Muscle layer of duodenum (tissue), 2 donors: Measurements from ENCODE around the gene USF2.

ENCODE experiments used
- H3K27ac ChIP-seq: one replicate; pipeline ENCODE4 v1.7.0; 2013; ENCODE audit warnings: mild to moderate bottlenecking, low read length
- H3K27me3 ChIP-seq: one replicate; pipeline ENCODE4 v1.7.0; 2013; ENCODE audit warnings: low read depth, mild to moderate bottlenecking, control low read depth, low read length
- H3K36me3 ChIP-seq, 2 donors: one replicate each; pipeline ENCODE4 v1.7.0; 2013; ENCODE audit warnings: low read length in 2 of 2, control low read depth in 1 of 2, mild to moderate bottlenecking in 1 of 2; ENCODE audit not compliant: insufficient read depth in 2 of 2, control insufficient read depth in 1 of 2
- H3K4me1 ChIP-seq, 2 donors: one replicate each; pipeline ENCODE4 v1.7.0; 2013; ENCODE audit warnings: low read length in 2 of 2, mild to moderate bottlenecking in 2 of 2, control low read depth in 1 of 2, moderate library complexity in 1 of 2; ENCODE audit not compliant: insufficient read depth in 2 of 2, control insufficient read depth in 1 of 2
- H3K4me3 ChIP-seq, 2 donors: one replicate each; pipeline ENCODE4 v1.7.0; 2013; ENCODE audit warnings: low read length in 2 of 2, low read depth in 1 of 2, mild to moderate bottlenecking in 1 of 2
- H3K9me3 ChIP-seq, 2 donors: one replicate each; pipeline ENCODE4 v1.7.0; 2013; ENCODE audit warnings: low read length in 2 of 2, control low read depth in 1 of 2, mild to moderate bottlenecking in 1 of 2; ENCODE audit not compliant: control insufficient read depth in 1 of 2
- donor health status: healthy.

USF2 gene

DNA sequence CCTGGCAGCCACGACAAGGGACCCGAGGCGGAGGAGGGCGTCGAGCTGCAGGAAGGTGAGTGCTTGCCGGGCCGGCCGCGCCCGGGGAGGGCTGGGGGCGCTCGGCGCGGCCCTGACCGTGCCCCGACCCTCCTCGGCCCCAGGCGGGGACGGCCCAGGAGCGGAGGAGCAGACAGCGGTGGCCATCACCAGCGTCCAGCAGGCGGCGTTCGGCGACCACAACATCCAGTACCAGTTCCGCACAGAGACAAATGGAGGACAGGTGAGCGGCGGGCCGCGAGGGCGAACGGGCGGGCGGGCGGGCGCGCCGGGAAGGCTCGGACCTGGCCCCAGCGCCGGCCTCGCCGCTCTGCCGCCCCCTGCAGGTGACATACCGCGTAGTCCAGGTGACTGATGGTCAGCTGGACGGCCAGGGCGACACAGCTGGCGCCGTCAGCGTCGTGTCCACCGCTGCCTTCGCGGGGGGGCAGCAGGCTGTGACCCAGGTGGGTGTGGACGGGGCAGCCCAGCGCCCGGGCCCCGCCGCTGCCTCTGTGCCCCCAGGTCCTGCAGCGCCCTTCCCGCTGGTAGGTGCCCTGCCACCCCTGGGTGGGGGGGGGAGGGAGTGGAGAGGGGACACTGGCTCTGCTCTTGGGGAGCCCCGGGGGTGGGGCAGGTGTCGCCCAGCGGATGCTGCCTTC, 816 bp downstream of the USF2 start:
- Histone ChIP-seq H3K27me3 (no peaks in the 10 kb centered on the region), H3K4me1 (peaks cover 2 to 22% of the 10 kb centered on the region in 2 donors), H3K9me3 (no peaks in the 10 kb centered on the region), H3K36me3 (peaks cover 16 to 43% of the 10 kb centered on the region in 2 donors), H3K27ac (no peak overlapping the region), H3K4me3 (peak overlapping the region in 1 of 2 donors; percentile 64)

DNA sequence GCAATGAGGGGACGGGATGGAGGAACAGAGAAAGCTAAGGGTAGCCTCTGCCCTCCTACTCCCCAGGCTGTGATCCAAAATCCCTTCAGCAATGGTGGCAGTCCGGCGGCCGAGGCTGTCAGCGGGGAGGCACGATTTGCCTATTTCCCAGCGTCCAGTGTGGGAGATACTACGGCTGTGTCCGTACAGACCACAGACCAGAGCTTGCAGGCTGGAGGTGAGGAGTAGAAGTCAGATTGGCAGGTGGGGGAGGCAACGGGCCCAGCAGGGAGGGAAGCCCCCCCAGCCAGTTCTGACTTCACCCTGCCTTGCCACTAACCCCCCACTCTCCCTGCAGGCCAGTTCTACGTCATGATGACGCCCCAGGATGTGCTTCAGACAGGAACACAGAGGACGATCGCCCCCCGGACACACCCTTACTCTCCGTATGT, 1.6 kb downstream of the USF2 start:
- Histone ChIP-seq H3K36me3 (peaks cover 16 to 46% of the 10 kb centered on the region in 2 donors), H3K27ac (no peak overlapping the region), H3K27me3 (no peaks in the 10 kb centered on the region), H3K4me1 (peaks cover 2 to 22% of the 10 kb centered on the region in 2 donors), H3K4me3 (no peak overlapping the region), H3K9me3 (no peaks in the 10 kb centered on the region)

DNA sequence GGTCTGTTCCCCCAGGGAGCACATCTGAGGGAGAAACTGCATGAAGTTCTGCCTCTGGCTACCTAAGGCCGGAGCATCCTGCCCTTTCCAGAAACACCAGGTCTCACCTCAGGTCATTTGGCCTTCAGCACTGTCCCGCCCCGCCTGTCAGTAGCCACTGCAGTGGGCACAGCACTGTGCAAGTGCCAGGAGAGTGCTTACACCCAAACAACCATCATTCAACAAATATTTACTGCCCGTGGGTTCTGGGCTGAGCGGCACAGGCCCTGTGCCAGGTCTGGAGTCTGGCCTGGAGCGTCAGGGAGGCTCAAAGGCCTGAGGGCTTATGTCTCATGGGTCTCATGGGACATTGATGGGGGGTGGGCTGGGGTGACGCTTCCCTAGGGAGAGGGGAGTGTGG, 2.8 kb downstream of the USF2 start:
- peaks cover 25 to 57% of the 10 kb centered on the region in 2 donors for H3K36me3 ChIP-seq
- no peak overlapping the region for H3K27ac ChIP-seq
- H3K27me3 ChIP-seq: no peaks in the 10 kb centered on the region
- H3K4me1 ChIP-seq: peaks cover 2 to 17% of the 10 kb centered on the region in 2 donors
- no peak overlapping the region for H3K4me3 ChIP-seq
- H3K9me3 ChIP-seq: no peaks in the 10 kb centered on the region

DNA sequence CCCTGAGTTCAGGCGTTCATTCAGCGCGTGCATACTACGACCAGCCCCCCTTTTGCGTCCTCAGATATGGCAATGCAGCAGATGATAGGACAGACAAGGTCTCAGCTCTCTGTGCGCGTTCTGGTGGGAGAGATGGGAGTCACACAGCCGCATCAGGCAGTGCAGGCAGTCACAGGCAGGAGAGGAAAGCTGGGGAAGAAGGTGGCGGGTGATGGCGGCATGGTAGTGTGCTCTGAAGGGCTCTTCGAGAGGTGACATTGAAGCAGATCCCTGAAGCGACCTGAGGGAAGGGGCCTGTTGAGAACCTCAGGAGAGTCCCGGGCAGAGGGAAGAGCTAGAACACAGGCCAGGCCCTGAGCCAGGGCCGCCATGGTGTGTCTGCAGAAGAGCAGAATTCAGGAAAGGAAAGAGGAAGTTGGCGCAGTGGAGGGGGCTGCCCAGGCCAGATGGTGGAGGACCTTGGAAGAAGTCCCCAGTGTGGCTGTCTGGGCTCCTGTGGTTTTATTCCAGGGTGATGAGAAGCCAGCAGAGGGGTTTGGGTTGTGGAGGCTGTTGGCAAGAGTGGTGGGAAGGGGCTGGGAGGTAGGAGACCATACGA, 3.5 kb downstream of the USF2 start:
- Histone ChIP-seq H3K4me1 (peaks cover 0 to 11% of the 10 kb centered on the region in 2 donors), H3K27me3 (no peaks in the 10 kb centered on the region), H3K27ac (no peak overlapping the region), H3K36me3 (peaks cover 27 to 64% of the 10 kb centered on the region in 2 donors), H3K4me3 (no peak overlapping the region), H3K9me3 (no peaks in the 10 kb centered on the region)

DNA sequence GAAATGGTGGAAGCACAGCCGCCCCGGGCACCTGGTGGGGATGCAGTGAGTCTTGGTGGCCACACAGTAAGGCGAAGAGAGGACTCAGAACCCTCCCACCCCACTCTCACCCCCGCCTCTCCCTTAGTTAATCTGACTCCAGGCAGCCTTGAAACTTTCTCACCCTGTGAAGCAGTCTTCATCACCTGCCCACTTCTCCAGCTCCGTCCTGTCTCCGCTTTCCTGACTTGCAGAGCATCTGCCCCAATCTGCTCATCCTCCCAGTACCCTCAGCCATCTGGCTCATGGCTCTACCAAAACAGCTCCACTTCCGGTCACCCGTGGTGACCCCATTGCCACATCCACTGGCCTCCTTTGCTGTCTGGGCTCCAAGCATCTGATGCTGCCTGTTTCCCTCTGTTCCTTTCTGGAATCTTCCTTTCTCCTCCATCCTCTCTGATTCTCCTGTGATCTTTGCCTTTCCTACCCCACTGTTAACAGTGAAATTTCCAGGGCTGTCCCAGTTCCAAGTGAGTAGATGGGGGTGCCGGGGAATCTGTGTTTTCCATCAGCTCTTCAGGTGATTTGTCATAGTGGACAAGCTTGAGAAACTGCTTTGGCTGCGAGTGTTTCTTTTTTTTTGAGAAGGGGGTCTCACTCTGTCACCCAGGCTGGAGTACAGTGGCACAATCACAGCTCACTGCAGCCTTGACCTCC, 4.3 kb downstream of the USF2 start:
- Histone ChIP-seq H3K27me3 (no peaks in the 10 kb centered on the region), H3K27ac (no peak overlapping the region), H3K4me1 (peaks cover 0 to 11% of the 10 kb centered on the region in 2 donors), H3K36me3 (peaks cover 34 to 73% of the 10 kb centered on the region in 2 donors), H3K4me3 (no peak overlapping the region), H3K9me3 (no peaks in the 10 kb centered on the region)

DNA sequence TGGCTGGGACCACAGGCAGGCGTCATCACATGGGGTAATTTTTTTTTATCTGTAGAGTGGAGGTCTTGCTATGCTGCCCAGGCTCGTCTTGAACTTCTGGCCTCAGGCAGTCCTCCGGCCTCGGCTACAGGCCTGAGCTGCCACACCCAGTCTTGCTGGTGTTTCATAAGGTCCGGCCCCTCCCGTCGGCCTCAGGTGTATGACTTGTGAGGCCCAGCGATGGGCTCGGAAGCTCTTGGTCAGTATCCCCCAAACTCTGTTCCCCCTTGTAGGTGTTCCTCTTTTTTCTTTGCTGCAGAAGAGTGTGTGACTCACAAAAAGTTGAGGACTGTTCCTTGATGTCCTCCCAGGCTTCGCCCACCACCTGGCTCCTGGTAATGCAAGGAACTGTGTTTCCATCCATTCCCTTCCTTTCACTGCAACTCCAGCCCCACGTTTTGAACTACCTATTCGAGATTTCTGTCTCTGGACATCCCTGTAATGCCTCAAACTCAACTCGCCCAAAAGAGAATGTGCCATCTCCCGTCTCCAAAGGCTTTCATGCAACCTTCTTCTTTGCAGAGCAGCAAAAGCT, 5.0 kb downstream of the USF2 start:
- H3K36me3 ChIP-seq: peaks cover 35 to 80% of the 10 kb centered on the region in 2 donors
- no peaks in the 10 kb centered on the region for H3K9me3 ChIP-seq
- H3K4me1 ChIP-seq: peaks cover 0 to 11% of the 10 kb centered on the region in 2 donors
- no peak overlapping the region for H3K4me3 ChIP-seq
- H3K27ac ChIP-seq: no peak overlapping the region
- H3K27me3 ChIP-seq: no peaks in the 10 kb centered on the region

DNA sequence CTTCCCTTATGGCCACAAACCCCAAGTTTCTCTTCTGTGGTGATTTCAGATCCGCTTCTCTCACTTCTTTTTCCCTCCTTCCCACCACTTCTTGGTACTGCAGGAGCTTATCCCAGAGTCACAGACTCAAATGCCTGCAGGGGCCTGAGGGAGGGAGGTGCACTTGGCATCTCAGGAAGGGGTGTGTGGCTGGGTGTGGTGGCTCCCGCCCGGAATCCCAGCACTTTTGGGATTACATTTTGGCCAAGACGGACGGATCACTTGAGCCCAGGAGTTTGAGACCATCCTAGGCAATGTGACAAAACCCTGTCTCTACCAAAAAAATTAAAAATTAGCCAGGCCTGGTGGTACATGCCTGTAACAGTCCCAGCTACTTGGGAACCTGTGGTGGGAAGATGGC, 5.6 kb downstream of the USF2 start:
- H3K9me3 ChIP-seq: no peaks in the 10 kb centered on the region
- H3K27me3 ChIP-seq: no peaks in the 10 kb centered on the region
- peaks cover 0 to 11% of the 10 kb centered on the region in 2 donors for H3K4me1 ChIP-seq
- no peak overlapping the region for H3K27ac ChIP-seq
- H3K4me3 ChIP-seq: no peak overlapping the region
- H3K36me3 ChIP-seq: peaks cover 35 to 85% of the 10 kb centered on the region in 2 donors

DNA sequence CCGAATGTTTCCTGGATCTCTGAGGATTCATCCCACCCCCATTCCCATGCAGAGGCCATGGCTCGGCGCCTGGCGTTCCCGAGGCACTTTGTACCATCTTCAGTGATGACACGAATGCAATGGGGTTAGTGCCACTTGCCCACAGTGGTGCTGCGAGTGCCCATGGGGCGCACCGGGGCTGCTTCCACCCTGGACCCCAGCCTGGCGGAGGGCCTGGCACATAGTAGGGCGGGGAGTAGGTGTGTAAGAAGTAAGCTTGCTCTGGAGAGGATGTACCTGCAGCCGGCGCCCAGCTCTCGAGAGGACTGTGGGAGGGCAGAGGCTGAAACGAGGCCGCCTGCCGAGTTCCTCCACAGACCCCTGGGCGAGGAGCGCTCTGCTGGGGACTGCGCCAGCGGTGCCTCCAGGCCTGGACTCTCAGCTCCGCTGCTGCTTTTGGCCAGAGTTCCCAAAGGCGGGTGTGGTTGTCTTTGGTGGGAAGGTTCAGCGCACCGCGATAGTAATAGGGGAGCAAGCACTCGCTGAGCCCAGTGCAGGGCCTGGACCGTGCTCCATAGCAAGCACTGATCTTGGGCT, 8.0 kb downstream of the USF2 start:
- H3K4me3 ChIP-seq: no peak overlapping the region
- H3K4me1 ChIP-seq: no peaks in the 10 kb centered on the region
- no peak overlapping the region for H3K27ac ChIP-seq
- H3K9me3 ChIP-seq: no peaks in the 10 kb centered on the region
- no peaks in the 10 kb centered on the region for H3K27me3 ChIP-seq
- H3K36me3 ChIP-seq: peaks cover 24 to 75% of the 10 kb centered on the region in 2 donors

DNA sequence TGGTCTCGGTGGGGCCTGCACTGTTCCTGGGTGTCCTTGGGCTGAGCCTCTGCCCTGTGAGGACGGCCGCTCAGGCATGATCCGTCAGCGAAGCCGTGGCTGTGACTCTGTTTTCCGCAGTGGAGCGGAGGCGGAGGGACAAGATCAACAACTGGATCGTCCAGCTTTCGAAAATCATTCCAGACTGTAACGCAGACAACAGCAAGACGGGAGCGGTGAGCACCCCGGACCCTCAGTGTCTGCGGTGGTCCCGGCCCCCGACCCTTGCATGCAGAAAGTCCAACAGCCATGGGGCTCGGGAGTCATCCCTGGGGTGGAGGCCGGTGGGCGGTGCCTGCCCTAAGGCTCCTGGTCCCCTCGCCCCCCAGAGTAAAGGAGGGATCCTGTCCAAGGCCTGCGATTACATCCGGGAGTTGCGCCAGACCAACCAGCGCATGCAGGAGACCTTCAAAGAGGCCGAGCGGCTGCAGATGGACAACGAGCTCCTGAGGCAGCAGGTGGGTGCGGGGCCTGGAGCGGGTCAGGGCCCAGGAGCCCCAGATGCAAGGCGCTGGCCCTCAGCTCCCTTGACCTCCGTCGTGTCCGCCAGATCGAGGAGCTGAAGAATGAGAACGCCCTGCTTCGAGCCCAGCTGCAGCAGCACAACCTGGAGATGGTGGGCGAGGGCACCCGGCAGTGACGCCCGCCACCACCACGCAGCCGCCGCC, 10.0 kb downstream of the USF2 start:
- H3K4me1 ChIP-seq: no peaks in the 10 kb centered on the region
- no peak overlapping the region for H3K27ac ChIP-seq
- H3K9me3 ChIP-seq: no peaks in the 10 kb centered on the region
- peaks cover 4% of the 10 kb centered on the region for H3K27me3 ChIP-seq
- H3K36me3 ChIP-seq: peaks cover 24 to 56% of the 10 kb centered on the region in 2 donors
- H3K4me3 ChIP-seq: no peak overlapping the region

DNA sequence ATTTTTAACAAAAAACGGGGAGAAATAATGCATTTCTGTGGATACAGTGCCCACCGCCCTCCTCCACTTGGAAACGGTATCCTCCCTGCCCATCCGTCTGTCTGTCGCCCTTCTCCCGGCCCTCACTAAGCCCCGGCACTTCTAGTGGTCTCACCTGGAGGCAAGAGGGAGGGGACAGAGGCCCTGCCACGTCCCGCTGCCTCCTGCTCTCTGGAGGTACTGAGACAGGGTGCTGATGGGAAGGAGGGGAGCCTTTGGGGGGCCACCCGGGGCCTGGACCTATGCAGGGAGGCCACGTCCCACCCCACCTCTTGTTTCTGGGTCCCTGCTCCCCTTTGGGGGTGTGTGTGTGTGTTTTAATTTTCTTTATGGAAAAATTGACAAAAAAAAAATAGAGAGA, 10.6 kb downstream of the USF2 start:
- Histone ChIP-seq H3K27me3 (peaks cover 4% of the 10 kb centered on the region), H3K27ac (no peak overlapping the region), H3K4me3 (no peak overlapping the region), H3K9me3 (no peaks in the 10 kb centered on the region), H3K4me1 (no peaks in the 10 kb centered on the region), H3K36me3 (peaks cover 19 to 50% of the 10 kb centered on the region in 2 donors)
